ENCODE measurements around the gene EMSY.
"Not testable (repeated sequence)": the region's sequence is repeated elsewhere in the genome, so short reads cannot be mapped to it uniquely, and the experiment has no call there.

Gene EMSY

GRCh38 chr11:76526878-76527277, 82.1 kb downstream of the EMSY start:
- DNase-seq: no peak

GRCh38 chr11:76542436-76542835, 97.6 kb downstream of the EMSY start:
- DNase-seq: no peak

- DNase-seq: no peak
Observed at GRCh38 chr11:76543006-76543703, 98.3 kb downstream of the EMSY start.

- no peak for DNase-seq
Observed at GRCh38 chr11:76550781-76551180, 106.0 kb downstream of the EMSY start.

GRCh38 chr11:76551400-76551799, 106.6 kb downstream of the EMSY start:
- DNase-seq: no peak

- no peak for DNase-seq
Observed at GRCh38 chr11:76552987-76553386, 108.2 kb downstream of the EMSY start.

- DNase-seq: no peak
Observed at GRCh38 chr11:76553554-76554476, 109.0 kb downstream of the EMSY start.

- DNase-seq: no peak
Observed at GRCh38 chr11:76554767-76555166, 109.9 kb downstream of the EMSY start.

GRCh38 chr11:76557466-76557865, 112.6 kb downstream of the EMSY start:
- DNase-seq: no peak

- no peak for DNase-seq
Observed at GRCh38 chr11:76558473-76558872, 113.7 kb downstream of the EMSY start.

GRCh38 chr11:76558891-76559290, 114.1 kb downstream of the EMSY start:
- DNase-seq: no peak

GRCh38 chr11:76559346-76559745, 114.5 kb downstream of the EMSY start:
- DNase-seq: no peak

- no peak for DNase-seq
Observed at GRCh38 chr11:76560219-76560618, 115.4 kb downstream of the EMSY start.

- no peak for DNase-seq
Observed at GRCh38 chr11:76561245-76561644, 116.4 kb downstream of the EMSY start.

- no peak for DNase-seq
Observed at GRCh38 chr11:76562541-76562940, 117.7 kb downstream of the EMSY start.

GRCh38 chr11:76564364-76564763, 119.5 kb downstream of the EMSY start:
- no peak for DNase-seq

GRCh38 chr11:76566811-76567210, 122.0 kb downstream of the EMSY start:
- DNase-seq: no peak

- no peak for DNase-seq
Observed at GRCh38 chr11:76567261-76567660, 122.4 kb downstream of the EMSY start.

GRCh38 chr11:76568139-76568538, 123.3 kb downstream of the EMSY start:
- no peak for DNase-seq

- no peak for DNase-seq
Observed at GRCh38 chr11:76568621-76569020, 123.8 kb downstream of the EMSY start.

GRCh38 chr11:76572181-76572875, 127.5 kb downstream of the EMSY start:
- DNase-seq: not testable (repeated sequence)

- DNase-seq: no peak
Observed at GRCh38 chr11:76574406-76574805, 129.6 kb downstream of the EMSY start.

GRCh38 chr11:76574879-76575278, 130.1 kb downstream of the EMSY start:
- no peak for DNase-seq

Data from NCI-H345 (cell line).